ENCODE data around the gene ZNF677.

GRCh38 chr19:53272044-53272443 is 17.4 kb upstream of the ZNF677 start:
- TF ChIP-seq, protein P1, sequence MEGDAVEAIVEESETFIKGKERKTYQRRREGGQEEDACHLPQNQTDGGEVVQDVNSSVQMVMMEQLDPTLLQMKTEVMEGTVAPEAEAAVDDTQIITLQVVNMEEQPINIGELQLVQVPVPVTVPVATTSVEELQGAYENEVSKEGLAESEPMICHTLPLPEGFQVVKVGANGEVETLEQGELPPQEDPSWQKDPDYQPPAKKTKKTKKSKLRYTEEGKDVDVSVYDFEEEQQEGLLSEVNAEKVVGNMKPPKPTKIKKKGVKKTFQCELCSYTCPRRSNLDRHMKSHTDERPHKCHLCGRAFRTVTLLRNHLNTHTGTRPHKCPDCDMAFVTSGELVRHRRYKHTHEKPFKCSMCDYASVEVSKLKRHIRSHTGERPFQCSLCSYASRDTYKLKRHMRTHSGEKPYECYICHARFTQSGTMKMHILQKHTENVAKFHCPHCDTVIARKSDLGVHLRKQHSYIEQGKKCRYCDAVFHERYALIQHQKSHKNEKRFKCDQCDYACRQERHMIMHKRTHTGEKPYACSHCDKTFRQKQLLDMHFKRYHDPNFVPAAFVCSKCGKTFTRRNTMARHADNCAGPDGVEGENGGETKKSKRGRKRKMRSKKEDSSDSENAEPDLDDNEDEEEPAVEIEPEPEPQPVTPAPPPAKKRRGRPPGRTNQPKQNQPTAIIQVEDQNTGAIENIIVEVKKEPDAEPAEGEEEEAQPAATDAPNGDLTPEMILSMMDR (IDR thresholded peaks at IDR 0.05; ENCODE audit: poor library complexity) = no peak
- TF ChIP-seq EZH2 (IDR thresholded peaks at IDR 0.05; ENCODE audit: borderline replicate concordance) = no peak
